Left ventricle myocardium inferior (tissue), 1 donor: ENCODE measurements around the gene WIPF2. TPM values are rescaled to one million over a fixed set of nuclear protein-coding genes. Genes with fewer than 3 reads are reported as not detected.
A peak's percentile ranks its signal among the peaks of the same experiment; 100 is the strongest.

Source experiments
- DNase-seq: peaks from one replicate; pipeline ENCODE4 v3.0.0-alpha.2; 2020
- H3K27ac ChIP-seq: fragments of 200-600 bp; replicated peaks from 2 replicates; pipeline ENCODE4 v1.8.0; 2021
- H3K27me3 ChIP-seq: fragments of 200-600 bp; 2 replicates; pipeline ENCODE4 v1.8.0; 2021; ENCODE audit warnings: low read depth
- H3K36me3 ChIP-seq: fragments of 200-600 bp; 2 replicates; pipeline ENCODE4 v1.8.0; 2021
- H3K4me1 ChIP-seq: fragments of 200-600 bp; 2 replicates; pipeline ENCODE4 v1.8.0; 2021
- H3K4me3 ChIP-seq: fragments of 200-600 bp; 2 replicates; pipeline ENCODE4 v1.8.0; 2021; ENCODE audit warnings: mild to moderate bottlenecking, moderate library complexity
- H3K9me3 ChIP-seq: fragments of 200-600 bp; replicated peaks from 2 replicates; pipeline ENCODE4 v1.8.0; 2021
- CTCF ChIP-seq: fragments of 200-600 bp; IDR thresholded peaks from 2 replicates; pipeline ENCODE4 v1.8.0; 2021; ENCODE audit warnings: antibody characterized with exemption, mild to moderate bottlenecking, borderline replicate concordance
- intact Hi-C: fragments of 100-400 bp; cut with micrococcal nuclease; formaldehyde crosslinking; loops from one replicate; pipeline ENCODE4 v1.11.0; 2022
- total RNA-seq: library from RNA; stranded (reverse); fragmentation: NEBNext Ultra II Directional; extraction: Animal tissue kit (Norgen Biotek cat#: 25700); gene quantifications from one replicate; pipeline ENCODE4 v1.2.1, GENCODE V29; 2021
- donor health status: DM: no; HTN: yes; CAD: no; lungs with severe emphysema.

WIPF2 gene
- total RNA-seq, 1 donor from 2014 or later: 12.5 TPM

GRCh38 chr17:40318830-40319391, 99.8 kb downstream of the WIPF2 start:
- H3K9me3 ChIP-seq: no peaks in the 10 kb centered on the region
- TF ChIP-seq CTCF: no peak
- intact Hi-C loops: no loop called here
- H3K27ac ChIP-seq: peak overlapping the region; percentile 90
- DNase-seq: peak; percentile 16
- H3K36me3 ChIP-seq: no peaks in the 10 kb centered on the region
- H3K4me3 ChIP-seq: peak overlapping the region; percentile 78
- H3K27me3 ChIP-seq: no peaks in the 10 kb centered on the region
- H3K4me1 ChIP-seq: peaks cover 98% of the 10 kb centered on the region

- Histone ChIP-seq H3K27me3 (no peaks in the 10 kb centered on the region), H3K36me3 (no peaks in the 10 kb centered on the region), H3K4me1 (peaks cover 98% of the 10 kb centered on the region), H3K4me3 (peak overlapping the region; percentile 78), H3K9me3 (no peaks in the 10 kb centered on the region), H3K27ac (peak overlapping the region; percentile 90)
- no peak for TF ChIP-seq CTCF
- intact Hi-C loops: no loop called here
- peak; percentile 53 for DNase-seq
Observed at GRCh38 chr17:40319651-40320540, 100.8 kb downstream of the WIPF2 start.

- H3K36me3 ChIP-seq: no peaks in the 10 kb centered on the region
- peak overlapping the region; percentile 90 for H3K27ac ChIP-seq
- H3K4me3 ChIP-seq: peak overlapping the region; percentile 78
- H3K27me3 ChIP-seq: no peaks in the 10 kb centered on the region
- no peaks in the 10 kb centered on the region for H3K9me3 ChIP-seq
- intact Hi-C loops: no loop called here
- peaks cover 98% of the 10 kb centered on the region for H3K4me1 ChIP-seq
- DNase-seq: peak; percentile 80
- no peak for TF ChIP-seq CTCF
Observed at GRCh38 chr17:40320756-40321523, 101.8 kb downstream of the WIPF2 start.

GRCh38 chr17:40321524-40321929, 102.4 kb downstream of the WIPF2 start:
- TF ChIP-seq CTCF: no peak
- Histone ChIP-seq H3K36me3 (no peaks in the 10 kb centered on the region), H3K4me1 (peaks cover 98% of the 10 kb centered on the region), H3K27me3 (no peaks in the 10 kb centered on the region), H3K4me3 (peak overlapping the region; percentile 78), H3K27ac (peak overlapping the region; percentile 90), H3K9me3 (no peaks in the 10 kb centered on the region)
- DNase-seq: no peak
- intact Hi-C loops: no loop called here

DNA sequence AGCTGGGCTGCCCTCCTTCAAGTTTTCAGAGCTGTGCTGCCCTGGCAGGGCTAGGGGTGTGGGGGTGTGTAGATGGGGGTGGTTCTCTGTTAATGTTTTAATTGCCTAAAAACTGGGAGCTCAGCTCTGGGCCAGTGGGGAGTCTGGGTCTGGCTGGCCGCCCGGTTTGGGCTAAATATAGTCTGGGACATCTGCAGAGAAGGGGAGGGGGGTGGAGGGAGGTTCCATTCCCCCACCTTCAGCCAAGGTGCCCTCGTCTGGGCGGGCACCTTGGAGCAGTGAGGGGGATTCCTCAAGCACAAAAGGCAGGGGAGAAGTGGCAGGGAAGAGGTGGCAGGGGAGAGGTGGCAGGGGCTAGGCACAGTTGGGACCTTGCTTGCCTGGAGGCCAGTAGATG, 102.9 kb downstream of the WIPF2 start:
- DNase-seq: peak; percentile 79
- no peaks in the 10 kb centered on the region for H3K9me3 ChIP-seq
- H3K36me3 ChIP-seq: no peaks in the 10 kb centered on the region
- intact Hi-C loops: no loop called here
- TF ChIP-seq CTCF: no peak
- H3K27me3 ChIP-seq: no peaks in the 10 kb centered on the region
- H3K4me3 ChIP-seq: peak overlapping the region; percentile 78
- H3K27ac ChIP-seq: peak overlapping the region; percentile 90
- H3K4me1 ChIP-seq: peaks cover 98% of the 10 kb centered on the region
